ENCODE measurements around the gene LRRK1.

LRRK1 gene

GRCh38 chr15:100944244-100944895 is 25.2 kb downstream of the LRRK1 start:
- TF ChIP-seq CTCF (IDR thresholded peaks at IDR 0.05; ENCODE audit: insufficient read depth, missing control alignments): no peak
- DNase-seq (ENCODE audit: insufficient read length, low spot score) (no peak), FAIRE-seq (no peak)

GRCh38 chr15:100944986-100945385 is 25.8 kb downstream of the LRRK1 start:
- DNase-seq (ENCODE audit: insufficient read length, low spot score) (no peak), FAIRE-seq (no peak)
- no peak for TF ChIP-seq CTCF (IDR thresholded peaks at IDR 0.05; ENCODE audit: insufficient read depth, missing control alignments)

GRCh38 chr15:100947760-100948429 is 28.7 kb downstream of the LRRK1 start:
- FAIRE-seq (no peak), DNase-seq (ENCODE audit: insufficient read length, low spot score) (no peak)
- no peak for TF ChIP-seq CTCF (IDR thresholded peaks at IDR 0.05; ENCODE audit: insufficient read depth, missing control alignments)

- TF ChIP-seq CTCF (IDR thresholded peaks at IDR 0.05; ENCODE audit: insufficient read depth, missing control alignments): no peak
- FAIRE-seq: no peak
- DNase-seq (ENCODE audit: insufficient read length, low spot score): no peak
These were observed 29.2 kb downstream of the LRRK1 start for GRCh38 chr15:100948430-100948762.

- TF ChIP-seq CTCF (IDR thresholded peaks at IDR 0.05; ENCODE audit: insufficient read depth, missing control alignments): no peak
- DNase-seq (ENCODE audit: insufficient read length, low spot score): no peak
- no peak for FAIRE-seq
These were observed 30.5 kb downstream of the LRRK1 start for GRCh38 chr15:100949691-100950090.

GRCh38 chr15:100951965-100952364 is 32.8 kb downstream of the LRRK1 start:
- no peak for TF ChIP-seq CTCF (IDR thresholded peaks at IDR 0.05; ENCODE audit: insufficient read depth, missing control alignments)
- FAIRE-seq: no peak
- no peak for DNase-seq (ENCODE audit: insufficient read length, low spot score)

GRCh38 chr15:100952566-100952965 is 33.4 kb downstream of the LRRK1 start:
- TF ChIP-seq CTCF (IDR thresholded peaks at IDR 0.05; ENCODE audit: insufficient read depth, missing control alignments): no peak
- FAIRE-seq (no peak), DNase-seq (ENCODE audit: insufficient read length, low spot score) (no peak)
